NB4 (cell line): ENCODE results near the gene SLCO3A1.

Source experiments
- CTCF ChIP-seq: IDR thresholded peaks from one replicate; pipeline ENCODE4 v1.5.1; 2012; ENCODE audit warnings: low read depth, low read length
- MYC ChIP-seq: IDR thresholded peaks from 2 replicates; pipeline ENCODE4 v1.6.1; 2011; ENCODE audit warnings: low read depth, low read length
- POLR2A ChIP-seq: IDR thresholded peaks from 2 replicates; pipeline ENCODE4 v1.6.1; 2011; ENCODE audit warnings: mild to moderate bottlenecking; ENCODE audit not compliant: insufficient read length; ENCODE audit errors: extremely low read depth

- TF ChIP-seq POLR2A (no peak), CTCF (no peak), MYC (no peak)
Measured at GRCh38 chr15:91898843-91899242, 45.3 kb downstream of the SLCO3A1 start.
